HepG2 (cell line): ENCODE measurements around the gene DRAP1. TPM values are rescaled to one million over a fixed set of nuclear protein-coding genes. Genes with fewer than 3 reads are reported as not detected.

Source experiments
- AGO1 ChIP-seq: fragments of 200-400 bp; formaldehyde crosslinking; IDR thresholded peaks from 2 replicates; pipeline ENCODE4 v1.6.1; 2017; ENCODE audit warnings: mild to moderate bottlenecking, low read depth, low read length, moderate library complexity; ENCODE audit not compliant: poor library complexity, severe bottlenecking
- ATRX ChIP-seq: sonication (generic); formaldehyde crosslinking; IDR thresholded peaks from 2 replicates; pipeline ENCODE4 v1.4.0; 2020; ENCODE audit warnings: missing genetic modification reagents, borderline replicate concordance
- EED ChIP-seq: sonication (generic); formaldehyde crosslinking; IDR thresholded peaks from 2 replicates; pipeline ENCODE4 v1.5.0; 2020; ENCODE audit warnings: mild to moderate bottlenecking, missing genetic modification reagents
- FOSL2 ChIP-seq: sonication (generic); formaldehyde crosslinking; IDR thresholded peaks from 2 replicates; pipeline ENCODE4 v1.4.0; 2020; ENCODE audit warnings: missing genetic modification reagents
- GTF3A ChIP-seq: sonication (generic); formaldehyde crosslinking; conservative IDR thresholded peaks from 2 replicates; pipeline ENCODE4 v1.4.0; 2020; ENCODE audit warnings: mild to moderate bottlenecking, missing genetic modification reagents
- MEF2D ChIP-seq: sonication (generic); formaldehyde crosslinking; IDR thresholded peaks from 2 replicates; pipeline ENCODE4 v1.5.1; 2020; ENCODE audit warnings: mild to moderate bottlenecking, missing genetic modification reagents
- RFX3 ChIP-seq: IDR thresholded peaks from 2 replicates; pipeline ENCODE4 v1.6.1; 2016; ENCODE audit warnings: missing biosample characterization, missing genetic modification reagents
- RORA ChIP-seq: sonication (generic); formaldehyde crosslinking; IDR thresholded peaks from 2 replicates; pipeline ENCODE4 v1.5.0; 2020; ENCODE audit warnings: mild to moderate bottlenecking, missing genetic modification reagents, moderate library complexity
- SALL2 ChIP-seq: sonication (generic); formaldehyde crosslinking; IDR thresholded peaks from 2 replicates; pipeline ENCODE4 v1.8.1; 2023; ENCODE audit warnings: mild to moderate bottlenecking, missing genetic modification reagents, inconsistent platforms
- SMAD9 ChIP-seq: sonication (generic); formaldehyde crosslinking; IDR thresholded peaks from 2 replicates; pipeline ENCODE4 v1.5.1; 2020; ENCODE audit warnings: mild to moderate bottlenecking, missing genetic modification reagents
- SOX6 ChIP-seq, 2 experiments: fragments of 450-650 bp in 1 of 2; sonication (generic) in 1 of 2; formaldehyde crosslinking in 1 of 2; IDR thresholded peaks; 2 replicates each; pipeline versions ENCODE4 v1.4.0 to v1.6.1; 2017 to 2020; ENCODE audit warnings: antibody characterized with exemption in 1 of 2, mild to moderate bottlenecking in 1 of 2, missing genetic modification reagents in 1 of 2
- TERF1 ChIP-seq: sonication (generic); formaldehyde crosslinking; IDR thresholded peaks from 2 replicates; pipeline ENCODE4 v1.8.0; 2022; ENCODE audit warnings: mild to moderate bottlenecking, missing genetic modification reagents, moderate library complexity
- TMF1 ChIP-seq: sonication (generic); formaldehyde crosslinking; IDR thresholded peaks from 2 replicates; pipeline ENCODE4 v1.8.1; 2022; ENCODE audit warnings: low read depth, missing genetic modification reagents
- ZBTB44 ChIP-seq: sonication (generic); formaldehyde crosslinking; IDR thresholded peaks from 2 replicates; pipeline ENCODE4 v1.4.0; 2020; ENCODE audit warnings: missing genetic modification reagents
- ZNF256 ChIP-seq: sonication (generic); formaldehyde crosslinking; conservative IDR thresholded peaks from 2 replicates; pipeline ENCODE4 v1.4.0; 2020; ENCODE audit warnings: missing genetic modification reagents
- ZNF264 ChIP-seq: sonication (generic); formaldehyde crosslinking; IDR thresholded peaks from 2 replicates; pipeline ENCODE4 v1.4.0; 2020; ENCODE audit warnings: missing genetic modification reagents
- ZNF33A ChIP-seq: sonication (generic); formaldehyde crosslinking; IDR thresholded peaks from 2 replicates; pipeline ENCODE4 v1.5.1; 2020; ENCODE audit warnings: missing genetic modification reagents, mild to moderate bottlenecking, moderate library complexity, borderline replicate concordance
- ZNF589 ChIP-seq: sonication (generic); formaldehyde crosslinking; conservative IDR thresholded peaks from 2 replicates; pipeline ENCODE4 v1.8.0; 2022; ENCODE audit warnings: mild to moderate bottlenecking, moderate library complexity, missing genetic modification reagents
- ZNF605 ChIP-seq: sonication (generic); formaldehyde crosslinking; IDR thresholded peaks from 2 replicates; pipeline ENCODE4 v1.8.0; 2022; ENCODE audit warnings: mild to moderate bottlenecking, missing genetic modification reagents
- polyA plus RNA-seq, 8 experiments: library from polyadenylated mRNA; depleted of rRNA in 3 of 8; stranded (reverse) in 7 of 8; unstranded in 1 of 8; fragments of >200 nt; fragmentation: Illumina TruSeq in 4 of 8; extraction: Trizol in 4 of 8; gene quantifications; 2 replicates each; pipeline versions ENCODE4 v1.2.1 to v1.2.3, GENCODE V29; 2011 to 2016; ENCODE audit warnings: low read depth in 4 of 8, missing spikeins in 1 of 8, mixed read lengths in 1 of 8; ENCODE audit not compliant: insufficient read depth in 1 of 8
- total RNA-seq, 5 experiments: library from RNA; depleted of rRNA; stranded (reverse); fragments of >200 nt; fragmentation: Illumina TruSeq; extraction: Trizol; gene quantifications; 2 replicates each; pipeline ENCODE4 v1.2.3, GENCODE V29; 2016; ENCODE audit warnings: low read depth in 1 of 5
- TF ChIP-seq, protein P1 (sequence below): sonication (generic); formaldehyde crosslinking; IDR thresholded peaks from 2 replicates; pipeline ENCODE4 v1.5.0; 2020; ENCODE audit warnings: missing genetic modification reagents
- TF ChIP-seq, protein P2 (sequence below): sonication (generic); formaldehyde crosslinking; conservative IDR thresholded peaks from 2 replicates; pipeline ENCODE4 v1.5.0; 2020; ENCODE audit warnings: missing genetic modification reagents
- TF ChIP-seq, protein P3 (sequence below): sonication (generic); formaldehyde crosslinking; IDR thresholded peaks from 2 replicates; pipeline ENCODE4 v1.8.0; 2022; ENCODE audit warnings: mild to moderate bottlenecking, missing genetic modification reagents, moderate library complexity

The DRAP1 gene
- total and polyA plus RNA-seq, 2 of the 13 experiments (the other 11 are each of a cell fraction or from before 2014, with no cell fraction given), result 46.8 to 52.3 TPM

GRCh38 chr11:65891219-65892136 lies 27.7 kb upstream of the DRAP1 start (continued):
- no peak for TF ChIP-seq SALL2
- no peak for TF ChIP-seq TERF1 (CRISPR knock-in tag)
- peak; percentile 98 for TF ChIP-seq AGO1
- no peak for TF ChIP-seq TMF1 (CRISPR knock-in tag)
- TF ChIP-seq EED, result no peak
- TF ChIP-seq SMAD9, result no peak
- peak; percentile 18; the same call in 1 of the 2 replicates for TF ChIP-seq ZNF264
- TF ChIP-seq RORA (CRISPR knock-in tag), result no peak
- TF ChIP-seq GTF3A (CRISPR knock-in tag), result no peak
- TF ChIP-seq ZNF605 (CRISPR knock-in tag), result 0 out of 2 replicates have a peak, but pooled peaks have one; percentile 14
- no peak; the same call in 1 of the 2 replicates for TF ChIP-seq FOSL2 (CRISPR knock-in tag)
- TF ChIP-seq SOX6 (IDR thresholded peaks at IDR 0.05), result no peak
- TF ChIP-seq SOX6 (CRISPR knock-in tag; IDR thresholded peaks at IDR 0.05), result peak; percentile 38; the same call in 1 of the 2 replicates
- no peak for TF ChIP-seq ZNF589
- no peak for TF ChIP-seq ATRX (CRISPR knock-in tag)
- TF ChIP-seq, protein P1, sequence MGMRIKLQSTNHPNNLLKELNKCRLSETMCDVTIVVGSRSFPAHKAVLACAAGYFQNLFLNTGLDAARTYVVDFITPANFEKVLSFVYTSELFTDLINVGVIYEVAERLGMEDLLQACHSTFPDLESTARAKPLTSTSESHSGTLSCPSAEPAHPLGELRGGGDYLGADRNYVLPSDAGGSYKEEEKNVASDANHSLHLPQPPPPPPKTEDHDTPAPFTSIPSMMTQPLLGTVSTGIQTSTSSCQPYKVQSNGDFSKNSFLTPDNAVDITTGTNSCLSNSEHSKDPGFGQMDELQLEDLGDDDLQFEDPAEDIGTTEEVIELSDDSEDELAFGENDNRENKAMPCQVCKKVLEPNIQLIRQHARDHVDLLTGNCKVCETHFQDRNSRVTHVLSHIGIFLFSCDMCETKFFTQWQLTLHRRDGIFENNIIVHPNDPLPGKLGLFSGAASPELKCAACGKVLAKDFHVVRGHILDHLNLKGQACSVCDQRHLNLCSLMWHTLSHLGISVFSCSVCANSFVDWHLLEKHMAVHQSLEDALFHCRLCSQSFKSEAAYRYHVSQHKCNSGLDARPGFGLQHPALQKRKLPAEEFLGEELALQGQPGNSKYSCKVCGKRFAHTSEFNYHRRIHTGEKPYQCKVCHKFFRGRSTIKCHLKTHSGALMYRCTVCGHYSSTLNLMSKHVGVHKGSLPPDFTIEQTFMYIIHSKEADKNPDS (CRISPR knock-in tag), result no peak
- TF ChIP-seq RFX3 (CRISPR knock-in tag), result no peak
- no peak for TF ChIP-seq ZNF33A (CRISPR knock-in tag)
- TF ChIP-seq, protein P2, sequence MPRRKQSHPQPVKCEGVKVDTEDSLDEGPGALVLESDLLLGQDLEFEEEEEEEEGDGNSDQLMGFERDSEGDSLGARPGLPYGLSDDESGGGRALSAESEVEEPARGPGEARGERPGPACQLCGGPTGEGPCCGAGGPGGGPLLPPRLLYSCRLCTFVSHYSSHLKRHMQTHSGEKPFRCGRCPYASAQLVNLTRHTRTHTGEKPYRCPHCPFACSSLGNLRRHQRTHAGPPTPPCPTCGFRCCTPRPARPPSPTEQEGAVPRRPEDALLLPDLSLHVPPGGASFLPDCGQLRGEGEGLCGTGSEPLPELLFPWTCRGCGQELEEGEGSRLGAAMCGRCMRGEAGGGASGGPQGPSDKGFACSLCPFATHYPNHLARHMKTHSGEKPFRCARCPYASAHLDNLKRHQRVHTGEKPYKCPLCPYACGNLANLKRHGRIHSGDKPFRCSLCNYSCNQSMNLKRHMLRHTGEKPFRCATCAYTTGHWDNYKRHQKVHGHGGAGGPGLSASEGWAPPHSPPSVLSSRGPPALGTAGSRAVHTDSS, result no peak
- TF ChIP-seq ZBTB44 (CRISPR knock-in tag), result no peak
- TF ChIP-seq, protein P3, sequence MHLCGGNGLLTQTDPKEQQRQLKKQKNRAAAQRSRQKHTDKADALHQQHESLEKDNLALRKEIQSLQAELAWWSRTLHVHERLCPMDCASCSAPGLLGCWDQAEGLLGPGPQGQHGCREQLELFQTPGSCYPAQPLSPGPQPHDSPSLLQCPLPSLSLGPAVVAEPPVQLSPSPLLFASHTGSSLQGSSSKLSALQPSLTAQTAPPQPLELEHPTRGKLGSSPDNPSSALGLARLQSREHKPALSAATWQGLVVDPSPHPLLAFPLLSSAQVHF (CRISPR knock-in tag), result no peak
- no peak for TF ChIP-seq ZNF256 (CRISPR knock-in tag)
- peak; percentile 71 for TF ChIP-seq MEF2D (CRISPR knock-in tag)
